Measurements from ENCODE around the gene LDB2. TPM values are rescaled to one million over a fixed set of nuclear protein-coding genes. Genes with fewer than 3 reads are reported as not detected.
A peak's percentile ranks its signal among the peaks of the same experiment; 100 is the strongest.
"Not testable (repeated sequence)": the region's sequence is repeated elsewhere in the genome, so short reads cannot be mapped to it uniquely, and the experiment has no call there.

Gene LDB2
- total RNA-seq, 1 experiment from 2014 or later, result 18.7 TPM

- no peaks in the 10 kb centered on the region for H3K9me3 ChIP-seq
- H3K27me3 ChIP-seq, result no peaks in the 10 kb centered on the region
- H3K4me3 ChIP-seq, result no peak overlapping the region
- DNase-seq, result no peak
- no peaks in the 10 kb centered on the region for H3K36me3 ChIP-seq
These were observed 243.3 kb downstream of the LDB2 start for GRCh38 chr4:16655111-16655510.

DNA sequence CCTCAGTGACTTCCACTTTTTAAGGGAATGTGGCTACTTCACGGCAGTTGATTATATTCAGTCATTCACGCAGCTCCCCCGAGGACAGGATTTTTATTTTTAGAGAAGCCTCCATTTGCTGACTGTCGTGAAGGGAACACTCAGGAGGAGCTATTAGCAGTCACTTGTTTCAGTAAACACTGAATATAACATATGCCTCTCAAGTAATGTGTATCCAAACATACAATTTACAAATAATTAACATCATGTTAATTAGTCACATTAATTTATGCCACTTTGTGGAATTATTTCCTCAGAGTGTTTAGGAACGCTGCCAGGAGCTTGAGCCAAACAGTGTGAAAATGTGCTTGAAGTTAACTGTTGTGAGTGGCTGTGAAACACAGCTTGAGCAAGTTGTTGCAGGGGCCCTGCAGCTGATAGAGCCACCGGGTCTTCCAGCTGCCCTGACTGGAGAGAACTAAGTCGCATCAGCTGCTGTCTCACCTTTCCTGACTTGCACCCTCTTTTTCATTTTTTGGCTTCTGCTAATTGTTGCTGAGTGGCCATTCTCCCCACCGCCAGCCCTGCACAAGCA, 245.6 kb downstream of the LDB2 start:
- Histone ChIP-seq H3K9me3 (no peaks in the 10 kb centered on the region), H3K4me3 (no peak overlapping the region), H3K27me3 (no peaks in the 10 kb centered on the region), H3K36me3 (no peaks in the 10 kb centered on the region)
- DNase-seq, result no peak

DNA sequence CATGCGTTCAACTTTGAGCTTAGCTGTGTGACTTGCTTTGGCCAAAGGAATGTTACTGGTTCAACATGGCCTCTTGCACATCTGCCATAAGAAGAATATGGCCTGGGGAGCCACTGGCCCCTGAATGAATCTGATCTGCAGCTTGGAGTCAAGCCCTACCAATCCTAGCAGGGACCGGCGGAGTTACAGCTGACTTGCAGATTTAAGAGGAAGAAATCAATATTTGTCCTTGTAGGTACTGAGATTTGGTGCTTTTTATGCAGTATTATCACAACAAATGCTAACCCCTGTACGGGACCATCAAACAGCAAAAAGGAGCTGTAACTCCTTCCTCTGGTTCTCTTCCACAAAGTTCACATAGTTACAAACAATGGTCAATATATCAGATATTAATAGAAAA, 252.0 kb downstream of the LDB2 start:
- Histone ChIP-seq H3K36me3 (no peaks in the 10 kb centered on the region), H3K4me3 (no peak overlapping the region), H3K9me3 (no peaks in the 10 kb centered on the region), H3K27me3 (no peaks in the 10 kb centered on the region)
- no peak for DNase-seq

GRCh38 chr4:16643893-16644292, 254.6 kb downstream of the LDB2 start:
- H3K9me3 ChIP-seq, result no peaks in the 10 kb centered on the region
- no peak for DNase-seq
- H3K4me3 ChIP-seq, result no peak overlapping the region
- no peaks in the 10 kb centered on the region for H3K27me3 ChIP-seq
- H3K36me3 ChIP-seq, result no peaks in the 10 kb centered on the region; the same call in 1 of the 2 replicates

DNA sequence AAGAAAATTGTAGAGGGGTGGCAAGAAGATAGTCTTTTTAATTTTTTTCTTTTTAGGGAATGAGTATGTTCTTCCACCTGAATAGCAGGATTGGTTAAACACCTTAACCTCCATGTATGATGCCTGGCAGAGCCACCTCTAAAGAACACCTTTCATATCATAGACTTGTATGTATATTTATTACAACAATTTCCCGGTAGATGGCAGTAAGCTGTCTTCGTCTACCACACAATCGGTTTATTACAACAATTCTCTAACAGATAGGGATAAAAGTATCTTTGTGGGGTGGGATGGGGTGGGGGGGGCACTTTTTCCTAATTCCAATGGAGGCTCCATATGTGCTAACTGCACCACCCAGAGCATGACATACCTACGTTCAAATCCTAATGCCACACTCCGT, 255.5 kb downstream of the LDB2 start:
- Histone ChIP-seq H3K9me3 (no peaks in the 10 kb centered on the region), H3K27me3 (no peaks in the 10 kb centered on the region), H3K4me3 (no peak overlapping the region), H3K36me3 (no peaks in the 10 kb centered on the region; the same call in 1 of the 2 replicates)
- DNase-seq, result no peak

DNA sequence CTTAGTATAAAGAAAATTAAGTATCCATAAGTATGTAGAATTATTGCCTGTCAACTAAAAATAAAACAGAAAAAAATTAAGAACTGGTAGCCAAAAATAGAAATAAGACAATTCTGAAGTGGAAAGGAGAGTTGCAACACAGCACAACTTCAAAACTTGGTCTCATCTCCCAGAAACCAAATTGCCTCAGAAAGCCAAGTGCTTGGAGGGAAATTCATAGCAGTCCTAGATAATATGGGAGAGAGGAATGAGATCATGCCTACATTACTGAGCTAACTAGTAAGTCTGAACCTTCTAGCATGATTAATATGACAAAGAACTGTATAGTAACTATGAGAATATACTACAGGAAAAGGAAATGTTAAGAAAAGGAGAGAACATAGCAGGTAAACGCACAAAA, 256.5 kb downstream of the LDB2 start:
- H3K9me3 ChIP-seq, result no peaks in the 10 kb centered on the region
- no peak overlapping the region for H3K4me3 ChIP-seq
- DNase-seq, result no peak
- H3K27me3 ChIP-seq, result no peaks in the 10 kb centered on the region
- no peaks in the 10 kb centered on the region; the same call in 1 of the 2 replicates for H3K36me3 ChIP-seq

GRCh38 chr4:16636912-16637630, 261.4 kb downstream of the LDB2 start:
- Histone ChIP-seq H3K9me3 (no peaks in the 10 kb centered on the region), H3K4me3 (no peak overlapping the region), H3K36me3 (no peaks in the 10 kb centered on the region; the same call in 1 of the 2 replicates), H3K27me3 (no peaks in the 10 kb centered on the region)
- no peak for DNase-seq

- no peak overlapping the region for H3K4me3 ChIP-seq
- H3K36me3 ChIP-seq, result no peaks in the 10 kb centered on the region; the same call in 1 of the 2 replicates
- H3K27me3 ChIP-seq, result no peaks in the 10 kb centered on the region
- DNase-seq, result no peak
- no peaks in the 10 kb centered on the region for H3K9me3 ChIP-seq
These were observed 262.1 kb downstream of the LDB2 start for GRCh38 chr4:16636304-16636703.

GRCh38 chr4:16629274-16629673, 269.2 kb downstream of the LDB2 start:
- H3K27me3 ChIP-seq, H3K36me3 ChIP-seq, H3K9me3 ChIP-seq, H3K4me3 ChIP-seq, DNase-seq: not testable (repeated sequence)

- H3K4me3 ChIP-seq, H3K36me3 ChIP-seq, H3K27me3 ChIP-seq, DNase-seq, H3K9me3 ChIP-seq: not testable (repeated sequence)
These were observed 269.6 kb downstream of the LDB2 start for GRCh38 chr4:16628835-16629234.

DNA sequence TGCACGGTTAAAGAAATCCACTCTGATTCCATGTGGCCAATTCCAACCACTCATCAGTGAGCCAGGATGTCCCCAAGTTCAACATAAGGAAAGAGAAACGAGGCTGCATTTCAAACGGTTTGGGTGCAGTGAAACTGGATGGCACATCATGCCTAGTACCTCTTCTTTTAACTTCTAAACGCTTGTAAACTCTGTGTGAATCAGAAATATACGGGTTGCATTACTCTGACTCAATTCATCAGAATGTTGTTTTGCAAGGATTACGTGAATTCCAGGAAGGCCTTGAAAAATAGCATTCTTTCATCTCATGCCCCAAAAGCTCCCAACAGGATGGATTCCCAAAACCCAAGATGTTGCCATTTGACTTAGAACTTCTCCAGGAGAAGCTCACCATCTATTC, 270.4 kb downstream of the LDB2 start:
- H3K36me3 ChIP-seq, result no peaks in the 10 kb centered on the region
- peak; percentile 20 for DNase-seq
- H3K9me3 ChIP-seq, result no peaks in the 10 kb centered on the region
- no peak overlapping the region for H3K4me3 ChIP-seq
- no peaks in the 10 kb centered on the region for H3K27me3 ChIP-seq

- no peaks in the 10 kb centered on the region for H3K9me3 ChIP-seq
- no peaks in the 10 kb centered on the region for H3K27me3 ChIP-seq
- DNase-seq, result peak; percentile 78
- H3K36me3 ChIP-seq, result no peaks in the 10 kb centered on the region
- H3K4me3 ChIP-seq, result no peak overlapping the region
These were observed 271.5 kb downstream of the LDB2 start for GRCh38 chr4:16626945-16627344.

GRCh38 chr4:16622826-16623225, 275.6 kb downstream of the LDB2 start:
- DNase-seq, result no peak
- no peaks in the 10 kb centered on the region for H3K36me3 ChIP-seq
- no peak overlapping the region for H3K4me3 ChIP-seq
- no peaks in the 10 kb centered on the region for H3K9me3 ChIP-seq
- H3K27me3 ChIP-seq, result no peaks in the 10 kb centered on the region

GRCh38 chr4:16617435-16617834, 281.0 kb downstream of the LDB2 start:
- DNase-seq, result no peak
- H3K9me3 ChIP-seq, result no peaks in the 10 kb centered on the region
- no peaks in the 10 kb centered on the region for H3K36me3 ChIP-seq
- no peak overlapping the region for H3K4me3 ChIP-seq
- no peaks in the 10 kb centered on the region for H3K27me3 ChIP-seq

GRCh38 chr4:16617011-16617410, 281.4 kb downstream of the LDB2 start:
- Histone ChIP-seq H3K36me3 (no peaks in the 10 kb centered on the region), H3K9me3 (no peaks in the 10 kb centered on the region), H3K4me3 (no peak overlapping the region), H3K27me3 (no peaks in the 10 kb centered on the region)
- no peak for DNase-seq

DNA sequence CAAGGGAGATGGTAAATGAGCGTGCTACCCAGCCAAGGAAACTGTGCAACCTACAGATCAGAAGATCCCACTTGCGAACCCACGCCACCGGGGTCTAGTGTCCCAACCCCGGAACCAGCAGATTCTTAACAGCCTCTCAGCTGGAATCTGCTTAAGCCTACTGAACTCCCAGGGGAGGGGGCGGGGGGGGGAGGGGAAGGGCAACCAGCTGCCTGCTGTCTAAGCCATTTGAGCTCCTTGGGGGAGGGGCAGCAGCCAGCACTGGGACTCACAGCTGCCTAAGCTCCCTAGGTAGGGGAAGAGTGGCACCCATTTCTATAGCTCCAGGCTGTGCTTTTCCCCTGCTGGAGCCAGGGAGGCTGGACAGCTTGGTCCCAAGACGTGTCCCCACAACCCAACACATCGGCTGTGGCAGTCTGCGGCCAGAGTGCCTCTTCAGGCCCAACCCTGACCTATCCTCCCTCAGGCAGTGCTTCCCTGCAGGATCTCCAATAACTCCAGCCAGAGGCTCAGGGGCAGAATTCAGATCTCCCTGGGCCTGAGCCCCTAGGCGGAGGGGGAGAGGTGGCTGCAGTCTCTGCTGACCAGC, 289.2 kb downstream of the LDB2 start:
- Histone ChIP-seq H3K27me3 (no peaks in the 10 kb centered on the region), H3K9me3 (no peaks in the 10 kb centered on the region), H3K36me3 (no peaks in the 10 kb centered on the region), H3K4me3 (no peak overlapping the region)
- no peak for DNase-seq

- Histone ChIP-seq H3K4me3 (no peak overlapping the region), H3K9me3 (no peaks in the 10 kb centered on the region), H3K27me3 (no peaks in the 10 kb centered on the region), H3K36me3 (no peaks in the 10 kb centered on the region)
- no peak for DNase-seq
These were observed 289.8 kb downstream of the LDB2 start for GRCh38 chr4:16608611-16609125.

- no peaks in the 10 kb centered on the region for H3K9me3 ChIP-seq
- H3K4me3 ChIP-seq, result no peak overlapping the region
- H3K36me3 ChIP-seq, result no peaks in the 10 kb centered on the region
- H3K27me3 ChIP-seq, result no peaks in the 10 kb centered on the region
- DNase-seq, result no peak
These were observed 290.3 kb downstream of the LDB2 start for GRCh38 chr4:16608123-16608522.
